Stomach smooth muscle (tissue), 2 donors: ENCODE results near the gene NOB1.
"Not testable (repeated sequence)": the region's sequence is repeated elsewhere in the genome, so short reads cannot be mapped to it uniquely, and the experiment has no call there.

Experiments
- H3K27ac ChIP-seq: one replicate; pipeline ENCODE4 v1.7.0; 2013; ENCODE audit warnings: mild to moderate bottlenecking, low read length, inconsistent platforms
- H3K27me3 ChIP-seq, 2 donors: one replicate each; pipeline ENCODE4 v1.7.0; 2013; ENCODE audit warnings: low read length in 2 of 2; ENCODE audit not compliant: insufficient read depth in 2 of 2, control insufficient read depth in 1 of 2
- H3K36me3 ChIP-seq, 2 donors: one replicate each; pipeline ENCODE4 v1.7.0; 2013; ENCODE audit warnings: low read length in 2 of 2; ENCODE audit not compliant: control insufficient read depth in 2 of 2, insufficient read depth in 2 of 2
- H3K4me1 ChIP-seq: one replicate; pipeline ENCODE4 v1.7.0; 2013; ENCODE audit warnings: low read length; ENCODE audit not compliant: control insufficient read depth, insufficient read depth
- H3K4me3 ChIP-seq, 2 donors: one replicate each; pipeline ENCODE4 v1.7.0; 2013; ENCODE audit warnings: low read length in 2 of 2
- H3K9ac ChIP-seq, 2 donors: one replicate each; pipeline ENCODE4 v1.7.0; 2013; ENCODE audit warnings: low read length in 2 of 2, mild to moderate bottlenecking in 1 of 2
- H3K9me3 ChIP-seq, 2 donors: one replicate each; pipeline ENCODE4 v1.7.0; 2013; ENCODE audit warnings: low read length in 2 of 2; ENCODE audit not compliant: control insufficient read depth in 2 of 2
- donor health status: healthy.
- donor health status: Pancreatic carcinoma.

NOB1 gene

GRCh38 chr16:69741519-69741918 is 13.2 kb downstream of the NOB1 start:
- peaks cover 39 to 50% of the 10 kb centered on the region in 2 donors for H3K36me3 ChIP-seq
- H3K9me3 ChIP-seq: no peaks in the 10 kb centered on the region
- no peak overlapping the region for H3K9ac ChIP-seq
- no peaks in the 10 kb centered on the region for H3K4me1 ChIP-seq
- H3K4me3 ChIP-seq: no peak overlapping the region
- no peaks in the 10 kb centered on the region for H3K27me3 ChIP-seq
- no peak overlapping the region for H3K27ac ChIP-seq

GRCh38 chr16:69732101-69732500 is 22.6 kb downstream of the NOB1 start:
- peaks cover 5% of the 10 kb centered on the region for H3K4me1 ChIP-seq
- H3K27me3 ChIP-seq: no peaks in the 10 kb centered on the region
- H3K4me3 ChIP-seq: no peak overlapping the region
- no peak overlapping the region for H3K9ac ChIP-seq
- H3K9me3 ChIP-seq: no peaks in the 10 kb centered on the region
- H3K36me3 ChIP-seq: no peaks in the 10 kb centered on the region
- H3K27ac ChIP-seq: no peak overlapping the region

GRCh38 chr16:69731280-69731679 is 23.4 kb downstream of the NOB1 start:
- H3K4me3 ChIP-seq, H3K9ac ChIP-seq, H3K27ac ChIP-seq, H3K36me3 ChIP-seq, H3K9me3 ChIP-seq, H3K27me3 ChIP-seq: not testable (repeated sequence)
- H3K4me1 ChIP-seq: peaks cover 13% of the 10 kb centered on the region

- H3K9me3 ChIP-seq, H3K27ac ChIP-seq, H3K36me3 ChIP-seq, H3K27me3 ChIP-seq, H3K4me3 ChIP-seq, H3K9ac ChIP-seq: not testable (repeated sequence)
- peaks cover 24% of the 10 kb centered on the region for H3K4me1 ChIP-seq
Observed at GRCh38 chr16:69729030-69729429, 25.7 kb downstream of the NOB1 start.

GRCh38 chr16:69727916-69728270 is 26.8 kb downstream of the NOB1 start:
- Histone ChIP-seq H3K4me1 (peaks cover 24% of the 10 kb centered on the region), H3K27me3 (no peaks in the 10 kb centered on the region), H3K36me3 (no peaks in the 10 kb centered on the region), H3K9ac (no peak overlapping the region), H3K27ac (no peak overlapping the region), H3K9me3 (no peaks in the 10 kb centered on the region), H3K4me3 (no peak overlapping the region)

GRCh38 chr16:69726313-69727060 is 28.2 kb downstream of the NOB1 start, which contains the start of gene NQO1:
NQO1 (minus strand) TSS chr16:69726560; CDS start chr16:69726439, 121 bp downstream.
- Histone ChIP-seq H3K4me3 (peak within 1 kb of the TSS; percentile 64 to 83), H3K27me3 (no peaks in the 10 kb centered on the region), H3K27ac (peak within 1 kb of the TSS; percentile 58), H3K9ac (peak within 1 kb of the TSS; percentile 46 to 85), H3K36me3 (no peaks in the 10 kb centered on the region), H3K4me1 (peaks cover 24% of the 10 kb centered on the region), H3K9me3 (no peaks in the 10 kb centered on the region)

GRCh38 chr16:69725480-69726312 is 29.0 kb downstream of the NOB1 start:
- no peaks in the 10 kb centered on the region for H3K27me3 ChIP-seq
- H3K4me1 ChIP-seq: peaks cover 24% of the 10 kb centered on the region
- H3K9ac ChIP-seq: peak overlapping the region; percentile 46 to 85
- H3K4me3 ChIP-seq: peak overlapping the region; percentile 64 to 83
- H3K36me3 ChIP-seq: no peaks in the 10 kb centered on the region
- no peaks in the 10 kb centered on the region for H3K9me3 ChIP-seq
- peak overlapping the region; percentile 58 for H3K27ac ChIP-seq

- Histone ChIP-seq H3K9me3 (no peaks in the 10 kb centered on the region), H3K4me3 (no peak overlapping the region), H3K36me3 (no peaks in the 10 kb centered on the region), H3K27me3 (no peaks in the 10 kb centered on the region), H3K27ac (no peak overlapping the region), H3K4me1 (peaks cover 24% of the 10 kb centered on the region), H3K9ac (no peak overlapping the region)
Observed at GRCh38 chr16:69724981-69725479, 29.7 kb downstream of the NOB1 start.

GRCh38 chr16:69724414-69724873 is 30.3 kb downstream of the NOB1 start:
- H3K4me1 ChIP-seq: peaks cover 24% of the 10 kb centered on the region
- H3K36me3 ChIP-seq: no peaks in the 10 kb centered on the region
- H3K27me3 ChIP-seq: no peaks in the 10 kb centered on the region
- no peak overlapping the region for H3K9ac ChIP-seq
- no peak overlapping the region for H3K27ac ChIP-seq
- H3K9me3 ChIP-seq: no peaks in the 10 kb centered on the region
- no peak overlapping the region for H3K4me3 ChIP-seq

- no peak overlapping the region for H3K4me3 ChIP-seq
Observed at GRCh38 chr16:69721441-69721957, 33.2 kb downstream of the NOB1 start.

More at GRCh38 chr16:69721441-69721957, 33.2 kb downstream of the NOB1 start:
- Histone ChIP-seq H3K9me3 (no peaks in the 10 kb centered on the region), H3K27ac (no peak overlapping the region), H3K9ac (no peak overlapping the region), H3K4me1 (peaks cover 13% of the 10 kb centered on the region), H3K27me3 (no peaks in the 10 kb centered on the region), H3K36me3 (no peaks in the 10 kb centered on the region)
